Measurements from ENCODE around the gene C14orf180.

Gene C14orf180

DNA sequence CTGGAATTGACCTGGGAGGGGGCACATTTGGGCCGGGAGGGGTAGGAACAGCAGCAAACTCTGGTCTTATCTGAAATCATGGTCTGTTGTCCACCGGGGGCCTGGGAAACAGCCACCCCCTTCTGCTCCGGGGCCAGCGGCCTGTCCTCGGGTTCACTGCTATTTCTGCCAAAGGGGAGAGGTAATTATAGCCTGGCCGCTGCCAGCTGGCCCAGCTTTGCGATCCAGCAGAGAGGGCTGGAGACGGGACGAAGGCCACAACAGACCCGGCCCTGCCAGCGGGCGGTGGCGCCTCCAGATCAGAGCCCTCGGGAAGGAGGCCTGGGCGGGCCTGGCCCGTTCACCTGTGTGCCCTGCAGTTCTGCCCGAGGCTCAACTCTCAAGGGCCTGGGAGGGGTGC, at the start of gene C14orf180:
C14orf180 (plus strand) TSS at position 258 of the 400 bp plus-strand sequence. CDS start 6,667 bp downstream, outside the sequence.
- no peak for DNase-seq

DNA sequence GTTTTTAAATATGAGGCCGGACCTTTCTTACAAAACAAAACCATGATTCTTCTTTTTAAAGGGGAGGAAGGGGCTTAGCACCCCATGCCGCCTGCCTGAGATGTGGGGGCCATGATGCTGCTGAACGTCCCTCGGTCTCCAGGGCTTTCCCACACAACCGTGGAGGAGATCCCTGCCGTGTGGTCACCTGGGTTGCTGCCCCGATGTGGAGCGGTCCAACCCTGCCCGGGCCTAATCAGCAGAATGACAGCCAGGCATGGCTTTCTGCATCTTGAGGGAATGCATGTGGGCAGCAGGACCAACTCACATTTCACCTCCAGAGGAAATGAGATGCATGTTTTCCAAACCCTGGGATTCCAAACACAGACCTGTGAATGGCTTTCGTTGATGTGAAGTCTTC, 48.9 kb upstream of the C14orf180 start:
- DNase-seq: no peak

DNA sequence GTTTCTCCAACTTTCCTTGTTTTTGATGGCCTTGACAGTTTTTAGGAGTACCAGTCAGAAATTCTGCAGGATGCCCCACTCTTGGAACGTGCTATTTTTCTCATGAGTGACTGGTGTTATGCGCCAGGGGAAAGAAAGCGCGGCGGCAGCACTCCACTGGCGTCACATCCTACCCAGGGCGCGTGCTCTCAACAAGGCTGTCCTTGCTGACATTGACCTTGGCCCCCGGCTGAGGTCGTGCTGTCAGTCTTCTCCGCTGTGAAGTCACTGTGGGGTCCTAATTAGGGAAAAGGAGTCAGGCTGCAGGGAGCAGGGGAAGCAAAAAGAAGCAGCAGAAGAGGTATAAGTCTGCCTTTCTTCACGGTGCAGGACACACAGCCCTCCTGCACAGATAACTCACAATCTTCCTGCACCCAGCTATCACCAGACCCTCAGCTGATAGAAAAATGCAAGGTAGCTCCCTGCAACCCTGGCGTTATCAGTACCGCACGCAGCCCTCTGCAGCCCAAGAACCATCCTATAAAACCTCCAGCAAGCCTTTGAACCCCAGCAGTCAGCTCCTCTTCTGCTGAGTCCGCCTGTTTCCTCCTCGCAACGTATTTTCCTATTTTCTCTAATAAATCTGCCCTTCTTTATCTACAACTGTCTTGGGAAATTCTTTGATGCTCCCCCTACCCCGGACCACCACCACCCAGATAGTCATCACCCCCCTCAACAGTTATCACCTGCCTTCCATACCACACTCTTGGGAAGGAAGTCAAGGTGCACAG, 48.0 kb upstream of the C14orf180 start:
- no peak for DNase-seq

DNA sequence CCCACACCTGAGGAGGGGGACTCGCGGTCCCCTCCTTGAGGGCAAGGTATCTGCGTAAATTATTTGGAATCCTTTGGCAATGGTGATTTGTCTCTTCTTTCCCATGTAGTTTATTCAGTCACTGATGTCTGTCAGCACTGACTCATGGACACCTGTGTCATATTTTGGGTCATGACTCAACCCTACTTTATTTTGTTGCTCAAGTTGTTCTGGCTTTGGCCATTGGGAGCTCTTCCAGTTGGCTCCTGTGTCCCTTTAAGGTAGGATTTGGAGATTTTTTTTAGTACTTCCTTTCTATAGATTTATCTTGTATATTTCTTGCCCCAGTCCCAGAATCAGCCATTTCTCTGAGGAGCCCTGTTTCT, 47.4 kb upstream of the C14orf180 start:
- DNase-seq: no peak

DNA sequence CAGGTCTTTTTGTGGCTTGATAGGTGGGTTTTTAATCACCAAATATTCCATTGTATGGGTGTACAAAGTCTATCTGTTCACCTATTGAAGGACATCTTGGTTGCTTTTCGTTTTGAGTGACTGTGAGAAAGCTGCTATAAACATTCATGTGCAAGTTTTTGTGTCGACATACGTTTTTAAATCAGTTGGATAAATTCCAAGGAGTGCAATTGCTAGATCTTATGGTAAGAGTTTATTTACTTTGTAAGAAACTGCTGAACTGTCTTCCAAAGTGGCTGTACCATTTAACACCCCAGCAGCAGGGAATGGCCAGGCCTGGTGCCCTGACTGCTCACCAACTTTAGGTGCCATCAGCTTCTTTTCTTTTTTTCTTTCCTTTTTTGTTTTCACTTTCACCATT, 45.5 kb upstream of the C14orf180 start:
- no peak for DNase-seq

DNA sequence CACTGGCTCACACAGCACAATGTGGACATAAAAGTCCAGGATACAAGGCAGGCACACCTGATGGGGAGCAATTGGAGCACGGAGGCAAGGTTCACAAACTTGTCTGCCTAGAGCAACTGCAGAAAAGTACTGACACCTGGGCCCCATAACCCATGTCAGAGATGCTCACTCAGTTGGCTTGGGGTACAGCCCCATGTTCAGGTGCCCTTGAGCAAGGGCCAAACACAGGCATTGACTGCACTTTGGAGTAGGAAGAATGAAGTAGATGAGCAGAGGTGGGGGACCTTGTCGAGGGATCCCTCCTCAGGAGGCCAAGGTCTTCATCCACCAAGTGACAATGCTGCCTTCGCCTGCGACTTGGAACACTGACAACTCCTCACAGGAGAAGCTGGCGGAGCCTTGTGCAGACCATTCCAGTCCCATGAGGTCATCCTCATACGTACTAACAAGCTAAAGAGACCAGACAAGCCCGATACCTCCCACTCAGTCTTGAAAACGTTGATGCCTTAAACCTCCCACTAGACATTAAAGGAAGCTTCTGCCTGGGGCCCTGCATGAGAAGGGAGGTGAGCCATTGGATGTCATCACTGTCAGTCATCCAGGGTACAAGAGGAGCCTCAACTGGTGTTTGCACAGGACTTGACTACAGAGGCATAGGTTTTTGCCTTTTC, 42.5 kb upstream of the C14orf180 start:
- DNase-seq: no peak

DNA sequence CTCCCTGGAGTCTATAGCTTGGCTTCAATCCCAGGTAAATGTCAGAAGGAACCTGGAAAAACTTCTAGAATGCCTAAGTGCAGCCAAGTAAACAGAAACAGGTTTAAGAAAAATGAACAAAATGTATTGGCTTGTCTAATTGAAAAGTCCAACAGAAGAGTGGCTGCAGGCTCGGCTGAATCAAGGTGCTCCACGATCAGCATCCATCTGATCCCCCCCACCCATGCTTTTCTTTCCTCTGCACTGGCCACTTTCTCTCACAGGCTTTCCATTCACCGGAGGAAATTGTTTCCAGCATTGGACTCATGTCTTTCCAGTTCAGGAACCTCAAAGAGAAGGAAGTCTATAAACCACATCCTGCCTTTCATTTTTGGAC, 42.0 kb upstream of the C14orf180 start:
- DNase-seq: no peak

DNA sequence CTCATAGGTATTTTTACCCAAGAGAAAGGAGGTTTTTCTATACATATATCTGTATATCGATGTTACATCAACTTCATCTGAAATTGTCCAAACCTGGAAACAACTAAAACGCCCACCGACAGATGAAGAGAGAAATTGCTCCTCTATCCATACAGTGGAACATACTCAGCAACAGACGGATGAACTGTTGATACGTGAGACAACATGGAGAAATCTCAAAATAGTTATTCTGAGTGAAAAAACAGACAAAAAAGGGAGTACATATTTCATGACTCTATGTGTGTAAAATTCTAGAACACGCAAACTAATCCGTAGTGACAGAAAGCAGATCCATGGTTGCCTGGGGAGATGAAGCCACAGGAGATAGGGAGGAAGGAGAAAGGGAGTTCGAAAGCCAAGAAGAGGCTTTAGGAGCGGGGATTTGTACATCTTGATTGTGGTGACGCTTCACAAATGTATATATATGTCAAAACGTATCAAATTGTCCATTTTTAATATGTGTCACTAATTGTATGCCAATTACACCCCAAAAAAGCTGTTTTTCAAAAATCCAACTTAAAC, 37.6 kb upstream of the C14orf180 start:
- no peak for DNase-seq

DNA sequence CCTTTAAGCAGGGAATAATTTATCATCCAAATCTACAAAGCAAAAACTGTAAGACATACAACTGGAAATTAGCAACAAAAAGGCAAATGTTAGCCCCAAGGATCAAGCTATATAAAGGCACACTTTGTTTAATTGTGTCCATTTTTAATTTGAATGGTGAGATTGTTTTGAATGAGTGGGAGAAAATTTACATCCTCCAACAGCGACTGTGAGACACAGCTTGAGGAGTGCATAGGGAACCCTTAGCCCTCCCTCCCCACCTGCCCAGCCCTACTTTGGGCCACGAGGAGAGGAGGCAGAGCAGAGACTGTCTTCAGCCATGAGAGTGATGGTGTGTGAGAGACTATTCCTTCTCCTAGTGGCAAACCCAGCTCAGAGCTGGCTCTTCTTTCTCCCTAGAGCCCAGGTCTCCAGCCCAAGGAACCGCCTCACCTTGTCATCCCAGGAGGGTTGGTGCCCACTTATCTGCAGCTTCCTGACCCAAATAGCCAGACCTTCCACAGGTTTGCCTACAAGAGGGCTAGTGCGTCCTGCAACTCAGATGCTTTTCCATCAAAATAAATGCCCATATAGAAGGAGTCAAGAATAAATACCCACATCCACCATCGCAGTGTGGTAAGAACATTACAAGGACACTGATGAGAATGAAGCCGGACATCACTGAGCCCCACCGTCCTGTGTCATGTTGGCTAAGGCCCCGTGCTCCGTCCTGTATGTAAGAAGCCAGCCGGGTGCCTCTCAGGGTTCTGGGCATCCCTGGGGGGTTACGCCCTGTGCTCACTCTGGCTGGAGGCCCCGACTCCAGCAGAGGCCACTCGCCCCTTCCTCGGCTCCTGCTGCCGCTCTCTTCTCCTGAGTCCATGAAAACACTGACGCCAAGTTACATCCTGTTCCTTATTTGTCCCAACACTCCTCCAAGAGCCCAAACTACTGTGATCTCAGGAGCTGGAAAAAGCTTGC, 36.4 kb upstream of the C14orf180 start:
- DNase-seq: no peak

DNA sequence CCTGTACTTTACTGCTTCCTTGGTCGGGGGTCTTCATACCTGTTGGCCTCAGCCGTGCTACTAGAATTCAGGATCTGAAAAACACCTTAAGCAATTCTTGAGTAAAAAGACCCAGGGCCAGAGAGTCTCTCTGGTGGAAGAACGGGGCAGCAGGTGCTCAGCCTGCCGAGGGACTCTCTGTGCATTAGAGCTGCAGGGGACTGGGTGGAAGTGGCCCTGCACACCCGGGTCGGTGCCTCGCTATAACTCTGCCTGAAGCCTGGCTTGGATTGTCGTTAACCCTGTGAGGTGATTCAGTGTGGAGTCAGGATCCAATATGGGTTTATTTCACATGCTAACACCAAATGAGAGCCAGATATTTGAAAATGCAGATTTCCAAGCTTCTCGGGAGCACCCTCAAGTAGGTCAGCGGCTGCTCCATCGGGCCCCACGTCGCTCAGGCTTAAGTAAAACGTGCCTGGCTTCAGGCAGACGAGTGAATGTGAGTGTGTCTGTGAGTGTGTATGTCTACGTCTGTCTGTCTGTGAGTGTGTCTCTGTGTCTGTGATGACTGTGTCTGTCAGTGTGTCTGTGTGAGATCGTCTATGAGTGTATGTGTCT, 35.1 kb upstream of the C14orf180 start:
- DNase-seq: no peak

DNA sequence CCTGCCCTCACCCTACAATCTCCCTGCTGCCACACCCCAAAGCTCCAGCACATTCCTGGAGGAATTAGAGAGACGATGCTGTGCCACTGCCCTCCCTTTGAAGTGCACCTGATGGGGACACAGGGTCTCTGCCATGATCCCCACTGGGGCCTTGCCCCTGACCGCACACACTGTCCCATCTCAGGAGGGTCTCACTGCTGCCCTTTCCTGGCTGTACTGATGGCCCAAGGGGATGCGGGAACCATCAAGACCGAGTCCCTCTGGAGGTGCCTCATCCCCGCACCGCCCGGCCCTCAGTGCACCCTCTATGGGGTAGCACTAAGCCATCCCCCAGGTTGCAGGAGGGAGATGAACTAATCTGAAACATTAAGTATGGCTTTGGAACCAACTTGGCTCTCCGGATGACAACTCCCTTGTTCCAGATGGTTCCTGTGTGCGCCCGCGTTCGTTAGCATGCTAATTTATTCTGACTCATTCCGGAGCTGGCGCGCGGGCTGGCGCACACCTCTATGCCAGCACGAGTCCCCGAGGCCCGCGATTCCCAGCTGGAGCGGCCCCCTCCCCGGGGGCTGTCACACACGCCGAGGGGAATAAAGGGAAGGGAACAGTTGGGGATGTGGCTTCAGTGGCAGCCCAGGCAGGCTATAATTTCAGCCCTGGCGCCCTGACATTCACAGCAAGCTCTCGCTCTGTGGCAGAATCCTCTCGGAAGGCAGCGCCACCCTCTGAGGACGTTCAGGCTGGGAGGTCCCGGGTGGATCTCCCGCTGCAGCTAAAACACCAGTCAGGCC, 34.2 kb upstream of the C14orf180 start:
- no peak for DNase-seq

DNA sequence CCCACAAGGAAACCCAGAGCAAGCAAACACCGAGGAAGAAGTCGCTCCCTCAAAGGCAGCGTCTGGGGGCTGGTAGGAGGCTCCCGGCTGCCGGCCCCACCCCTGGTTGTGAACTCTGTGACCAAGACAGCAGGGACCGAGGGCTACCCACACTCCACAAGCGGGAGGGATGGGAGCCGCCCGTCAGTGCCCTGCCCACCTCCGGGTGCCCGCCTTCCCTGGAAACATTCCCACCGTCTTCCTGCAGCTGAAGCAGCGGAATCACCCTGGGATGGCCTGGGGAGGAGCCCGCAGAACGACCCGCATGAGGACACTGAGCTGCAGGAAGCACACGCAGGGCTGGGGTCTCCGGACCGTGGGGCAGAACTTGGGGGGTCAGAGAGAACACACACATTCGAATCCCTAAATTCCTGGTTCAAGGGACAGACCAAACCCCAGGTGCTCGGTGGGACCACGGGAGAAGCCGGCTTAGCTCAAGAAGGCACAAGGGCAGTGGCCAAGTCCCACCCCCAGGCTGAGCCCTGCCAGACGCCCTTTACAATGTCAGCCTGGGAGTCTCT, 33.5 kb upstream of the C14orf180 start:
- DNase-seq: no peak

DNA sequence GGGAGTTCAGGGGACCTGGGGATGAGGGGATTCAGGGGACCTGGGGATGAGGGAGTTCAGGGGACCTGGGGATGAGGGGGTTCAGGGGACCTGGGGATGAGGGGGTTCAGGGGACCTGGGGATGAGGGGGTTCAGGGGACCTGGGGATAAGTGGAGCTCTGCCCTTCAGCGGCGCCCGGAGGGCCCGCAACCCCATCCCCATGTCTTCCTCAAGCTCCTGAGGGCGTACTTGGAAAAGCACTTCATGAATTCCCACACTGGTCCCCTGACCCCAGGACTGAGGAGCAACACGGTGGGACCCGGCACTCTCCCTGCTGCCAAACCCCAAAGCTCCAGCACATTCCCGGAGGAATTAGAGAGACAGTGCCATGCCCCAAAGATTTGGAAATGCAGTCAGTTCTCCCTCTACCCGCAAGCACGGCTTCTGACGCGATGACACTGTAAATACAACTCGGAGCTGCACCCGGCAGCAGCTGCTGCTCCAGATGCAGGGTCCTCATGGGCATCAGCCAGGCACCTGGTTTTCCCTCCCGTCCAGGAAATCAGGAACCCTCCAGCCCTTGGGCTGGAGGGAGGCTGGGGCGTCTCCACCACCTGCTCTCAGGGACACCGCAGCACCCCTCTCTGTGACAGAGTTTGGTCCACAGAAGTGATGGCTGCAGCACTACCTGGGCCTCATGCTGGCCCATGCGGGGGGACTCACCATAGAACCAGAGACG, 32.8 kb upstream of the C14orf180 start:
- DNase-seq: no peak

DNA sequence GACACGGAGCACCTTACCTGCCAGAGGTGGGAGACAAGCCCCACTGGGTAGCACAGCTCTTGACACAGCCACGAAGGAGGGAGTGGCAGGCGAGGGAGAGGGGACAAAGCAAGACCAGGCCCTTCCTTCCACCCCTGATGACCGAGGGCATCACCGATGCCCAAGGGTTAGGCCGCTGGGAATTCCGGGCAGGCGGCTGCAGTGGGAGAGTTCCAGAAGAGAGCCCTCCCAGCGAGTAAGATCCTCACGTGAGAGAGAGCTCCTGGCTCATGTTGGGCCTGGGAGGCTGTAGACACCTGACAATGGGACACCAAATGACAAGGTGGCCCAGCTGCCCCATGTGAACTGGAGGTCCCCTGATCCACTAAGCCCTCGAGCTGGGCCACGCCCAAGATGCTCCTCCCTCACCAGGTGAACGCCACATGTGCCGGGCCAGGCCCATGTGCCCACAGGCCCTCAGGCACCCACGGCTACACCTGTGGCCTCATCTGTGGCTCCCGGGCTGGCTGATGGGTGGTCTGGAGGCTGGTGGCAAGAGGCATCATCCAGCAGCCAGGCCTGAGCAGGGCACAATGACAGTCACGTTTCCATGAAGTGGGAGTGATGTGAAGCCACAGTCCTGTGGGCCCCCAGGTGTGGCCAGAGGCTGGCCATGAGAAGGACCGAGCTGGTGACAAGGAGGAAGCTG, 32.1 kb upstream of the C14orf180 start:
- DNase-seq: no peak

DNA sequence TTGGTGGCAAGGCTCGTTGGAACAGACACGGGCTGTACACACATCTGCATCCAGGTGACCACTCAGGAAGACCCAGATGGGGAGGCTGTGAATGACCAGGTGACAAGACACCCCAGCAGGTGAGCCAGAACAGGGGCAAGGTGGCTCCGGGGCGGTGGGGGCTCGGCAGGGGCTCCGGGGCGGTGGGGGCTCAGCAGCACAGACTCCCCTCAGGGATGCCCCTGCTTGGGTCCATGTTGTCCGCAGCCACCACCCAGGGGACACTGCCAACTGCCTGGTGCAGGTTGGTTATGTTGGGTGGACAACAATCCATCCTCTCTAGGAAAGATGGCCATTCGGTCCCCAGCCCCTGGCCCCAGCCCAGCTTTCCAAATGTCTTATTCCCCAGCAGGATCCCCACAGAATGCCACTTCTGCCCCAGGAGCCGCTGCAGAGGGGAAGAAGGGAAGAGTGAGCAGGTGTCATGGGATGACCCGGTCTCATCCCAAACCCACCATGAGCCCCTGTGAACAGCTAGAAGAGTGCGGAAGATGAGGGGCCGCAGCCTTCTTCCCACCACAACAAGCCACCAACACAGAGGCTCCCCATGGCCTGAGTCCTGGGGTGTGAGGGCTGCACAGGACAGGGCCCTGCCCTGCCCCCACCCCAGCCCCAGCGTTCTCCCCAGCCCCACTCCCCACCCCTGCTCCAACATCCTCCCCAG, 31.4 kb upstream of the C14orf180 start:
- no peak for DNase-seq

DNA sequence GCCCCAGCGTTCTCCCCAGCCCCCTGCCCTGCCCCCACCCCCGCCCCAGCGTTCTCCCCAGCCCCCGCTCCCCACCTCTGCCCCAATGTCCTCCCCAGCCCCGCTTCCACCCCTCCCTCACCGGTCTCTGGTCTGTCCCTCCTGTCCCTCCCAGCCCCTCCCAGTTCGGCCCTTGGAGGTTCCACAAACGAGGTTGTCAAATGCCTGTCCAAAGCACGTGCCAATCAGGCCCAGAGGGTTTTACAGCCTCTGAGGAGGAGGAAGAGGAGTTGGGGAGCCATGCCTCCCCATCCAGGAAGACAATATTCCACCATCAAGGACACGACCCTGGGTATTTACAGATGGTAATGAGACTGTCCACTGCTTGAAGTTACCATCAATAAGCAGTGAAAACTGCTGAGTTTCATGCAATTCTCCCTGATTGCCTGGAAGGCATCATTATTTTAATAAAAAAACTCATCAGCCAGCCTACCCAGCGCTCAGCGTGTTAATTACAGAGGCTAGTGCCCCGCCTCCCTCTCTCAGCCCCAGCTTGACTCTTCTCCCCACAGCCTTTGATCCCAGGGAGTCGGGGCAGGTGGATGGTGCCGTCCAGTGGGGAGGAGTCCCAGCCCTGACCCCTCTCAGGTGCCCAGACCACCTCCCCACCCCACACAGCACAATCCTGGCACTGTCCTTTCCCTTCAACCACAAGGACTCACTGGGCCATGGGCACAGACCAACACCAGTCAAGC, 30.6 kb upstream of the C14orf180 start:
- no peak for DNase-seq

DNA sequence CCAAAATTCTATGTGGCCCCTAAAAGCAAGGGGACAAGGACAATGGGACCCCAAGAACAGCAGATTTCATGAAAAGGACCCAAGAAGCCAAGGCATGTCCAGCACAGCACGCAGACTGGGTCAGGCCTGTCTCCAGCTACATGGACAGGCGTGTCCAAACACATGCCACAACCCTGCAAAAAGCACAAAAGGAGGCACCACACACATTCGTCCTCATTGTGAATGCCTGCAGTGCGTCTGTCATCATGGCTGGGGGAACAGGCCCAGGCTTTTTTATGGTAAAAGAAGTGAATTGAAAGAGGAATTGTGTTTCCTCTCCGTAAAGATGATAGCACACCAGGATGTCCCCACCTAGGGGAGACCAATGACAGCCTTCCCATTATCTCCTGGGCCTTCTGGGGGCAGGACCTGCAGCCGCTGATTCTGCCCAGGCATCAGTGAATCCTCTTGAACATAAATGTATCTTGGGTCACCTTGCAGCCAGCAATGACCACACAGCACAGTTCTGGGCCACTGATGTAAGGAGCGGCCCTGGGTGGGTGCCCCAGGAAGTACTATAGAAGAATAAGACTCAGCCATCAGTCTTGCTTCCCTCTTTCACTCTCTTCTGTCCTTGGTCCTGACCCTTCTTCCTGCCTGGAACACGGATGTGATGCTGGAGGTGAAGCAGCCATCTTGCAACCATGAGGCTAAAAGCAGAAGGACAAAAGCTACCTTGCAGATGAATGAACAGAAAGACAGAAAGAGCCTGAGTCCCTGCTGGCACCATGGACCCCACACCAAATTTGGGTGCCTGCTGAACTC, 29.8 kb upstream of the C14orf180 start:
- DNase-seq: no peak

DNA sequence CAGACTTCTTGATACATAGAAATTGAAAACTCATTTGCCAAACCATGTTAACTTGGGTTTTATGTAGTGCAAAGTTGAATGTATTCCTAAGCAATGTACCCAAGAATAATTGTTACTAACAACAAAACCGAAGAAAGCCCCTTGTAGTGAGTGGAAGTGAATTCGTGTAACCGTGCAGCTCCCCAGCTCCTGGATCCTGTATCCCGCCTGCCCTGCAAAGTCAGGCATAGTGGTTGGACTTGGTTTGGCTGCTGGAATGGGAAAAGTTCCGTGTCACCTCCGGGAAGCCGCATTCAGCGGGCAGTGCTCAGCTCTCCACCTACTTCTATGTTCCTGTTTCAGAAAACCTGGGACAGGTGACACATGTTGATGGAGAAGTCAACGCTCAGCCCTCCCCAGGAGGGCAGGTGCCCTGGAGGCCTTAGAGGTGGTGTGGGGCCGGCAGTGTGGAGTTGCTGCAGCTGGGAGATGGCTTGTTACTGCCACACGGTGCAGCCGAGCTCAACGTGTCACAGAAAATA, 29.2 kb upstream of the C14orf180 start:
- DNase-seq: no peak
